Metanephros (tissue), 2 donors: ENCODE results near the gene WDR47. TPM values are rescaled to one million over a fixed set of nuclear protein-coding genes. Genes with fewer than 3 reads are reported as not detected.

Experiments used
- small RNA-seq: library from RNA; depleted of rRNA; stranded (forward); fragments of <200 nt; gene quantifications from one replicate; pipeline ENCODE3, GENCODE V24; 2014; ENCODE audit warnings: low replicate concordance
- total RNA-seq: library from RNA; depleted of rRNA; stranded (reverse); fragments of >200 nt; gene quantifications from one replicate; pipeline ENCODE4 v1.2.3, GENCODE V29; 2014

Gene WDR47
- total RNA-seq = 22.0 TPM

DNA sequence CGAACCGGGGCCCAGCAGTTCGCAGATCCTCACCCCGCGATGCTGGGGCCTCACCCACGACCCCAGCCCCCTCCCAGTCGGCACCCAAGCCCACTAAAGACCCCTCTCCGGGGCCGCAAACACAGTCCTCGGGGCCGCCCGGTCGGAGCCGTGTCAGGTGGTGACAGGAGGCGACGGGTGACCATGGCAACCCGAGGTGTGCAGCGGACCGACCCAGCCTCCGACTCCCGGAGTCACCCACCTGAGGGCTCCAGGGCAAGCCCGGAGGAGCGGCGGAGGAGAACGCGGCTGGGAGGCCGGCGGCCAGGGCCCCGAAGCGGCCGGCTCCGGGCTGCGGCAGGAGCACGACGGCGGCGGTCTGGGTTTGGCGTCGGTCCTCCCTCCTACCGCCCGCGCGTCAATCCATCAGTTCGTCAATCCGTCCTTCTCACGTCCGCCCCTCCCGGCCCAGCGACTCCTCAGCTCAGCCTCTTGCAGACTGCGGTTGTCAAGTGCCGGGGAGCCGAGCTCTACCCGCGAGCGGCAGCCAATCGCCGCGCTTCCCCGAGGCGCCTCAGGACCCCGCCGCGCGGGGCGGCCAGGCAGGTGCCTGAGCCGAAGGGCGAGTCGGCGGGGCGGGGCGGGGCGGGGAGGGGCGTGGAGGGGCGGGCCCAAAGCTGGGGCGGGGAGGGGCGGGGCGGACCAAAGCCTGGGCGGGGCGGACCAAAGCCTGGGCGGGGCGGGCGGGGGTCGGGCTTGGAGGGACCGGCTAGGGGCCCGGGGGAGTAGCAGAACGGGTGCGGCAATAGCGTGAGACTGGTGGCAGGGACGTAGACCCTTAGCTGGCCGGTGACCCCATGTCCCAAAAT, at the start of gene WDR47:
Gene WDR47 (minus strand): TSS at position 482 of the 848 bp plus-strand sequence. CDS start 18,590 bp downstream, outside the sequence.

DNA sequence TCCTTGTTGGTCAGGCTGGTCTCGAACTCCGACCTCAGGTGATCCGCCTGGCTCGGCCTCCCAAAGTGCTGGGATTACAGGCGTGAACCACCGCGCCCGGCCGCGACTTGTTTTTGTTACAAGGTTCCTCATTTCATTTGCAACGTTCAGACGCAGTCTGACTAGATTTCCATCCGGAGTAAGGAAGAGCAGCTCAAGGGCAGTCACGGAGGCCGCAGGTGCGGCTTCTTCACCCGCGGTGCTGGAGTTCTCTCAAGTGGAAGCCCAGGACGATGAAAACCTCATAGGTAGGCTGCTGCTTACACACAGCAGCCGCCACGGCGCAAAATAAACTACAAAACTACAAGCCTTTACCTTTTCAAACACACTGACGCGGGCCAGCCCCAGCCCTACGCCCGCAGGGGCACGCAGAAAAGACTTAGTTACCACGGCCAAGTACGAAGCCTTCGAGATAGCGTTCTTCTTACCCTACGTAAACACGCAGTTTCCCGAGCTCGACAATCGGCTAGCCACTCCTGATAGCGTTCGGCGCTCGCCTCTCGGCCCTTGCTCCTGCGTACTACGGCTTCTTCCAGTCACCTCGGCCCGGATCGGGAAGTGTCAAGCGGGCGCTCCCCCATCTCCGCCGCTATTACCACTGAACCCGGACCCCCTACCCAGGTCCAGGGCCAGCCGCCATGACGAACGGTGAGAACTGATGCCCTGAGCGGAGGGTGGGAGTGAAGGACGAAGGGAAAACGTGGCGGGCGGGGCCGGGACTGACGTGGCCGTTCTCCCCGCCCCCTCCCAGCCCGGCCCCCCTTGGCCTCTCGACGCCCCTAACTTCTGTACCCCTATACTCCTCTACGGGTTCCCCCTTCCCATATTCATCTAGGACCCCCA, 48.5 kb upstream of the WDR47 start, which contains the start of gene TMEM167B:
Gene TMEM167B (plus strand): TSS at position 569 of the 882 bp plus-strand sequence. CDS start 109 bp downstream, at position 678.

DNA sequence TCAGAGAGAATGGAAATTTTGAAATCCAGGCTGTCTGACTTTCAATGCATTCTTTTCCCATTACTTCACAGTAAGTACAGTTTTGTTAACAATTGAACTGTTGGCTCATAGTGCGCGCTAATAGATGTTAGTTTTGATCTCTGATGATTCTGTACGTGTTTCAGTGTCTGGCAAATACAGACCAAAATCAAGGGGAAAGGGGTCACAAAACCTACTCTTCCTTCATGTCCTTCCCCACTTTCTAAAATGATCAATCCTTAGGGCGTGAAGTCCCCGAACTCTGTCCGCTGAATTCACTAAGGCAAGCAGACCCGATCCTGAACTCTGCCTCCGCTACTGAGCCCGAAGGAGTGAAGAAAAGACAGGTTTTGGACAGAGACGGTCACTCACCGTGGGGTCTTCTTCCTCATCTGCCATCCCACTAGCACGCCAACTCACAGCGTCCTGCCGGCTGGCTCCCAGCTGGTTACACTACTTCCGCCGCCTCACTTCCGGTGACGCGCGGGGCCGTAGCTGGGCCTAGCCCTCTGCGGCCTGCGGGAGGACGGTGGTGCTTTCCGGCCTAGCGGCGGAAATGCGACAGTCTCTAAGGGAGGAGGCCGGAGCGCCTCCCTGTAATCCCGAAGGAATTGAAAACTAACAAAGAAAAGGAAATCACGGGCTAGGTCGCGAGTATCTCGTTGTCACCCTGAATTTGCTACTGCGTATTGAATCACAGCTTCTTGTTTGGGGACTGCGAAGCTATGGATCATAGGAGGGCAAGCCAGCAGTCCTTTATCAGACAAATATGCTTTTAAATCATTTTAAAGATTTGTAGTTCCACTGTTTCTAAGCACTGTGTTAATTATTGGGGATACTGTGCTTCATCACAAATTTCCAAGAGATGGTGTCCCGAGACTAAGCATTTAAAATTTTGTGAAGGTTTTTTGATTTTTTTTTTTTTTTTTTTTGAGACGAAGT, 33.9 kb upstream of the WDR47 start, which contains the start of gene TAF13:
Gene TAF13 (minus strand): TSS at position 473 of the 960 bp plus-strand sequence. CDS start 56 bp downstream, at position 417.

DNA sequence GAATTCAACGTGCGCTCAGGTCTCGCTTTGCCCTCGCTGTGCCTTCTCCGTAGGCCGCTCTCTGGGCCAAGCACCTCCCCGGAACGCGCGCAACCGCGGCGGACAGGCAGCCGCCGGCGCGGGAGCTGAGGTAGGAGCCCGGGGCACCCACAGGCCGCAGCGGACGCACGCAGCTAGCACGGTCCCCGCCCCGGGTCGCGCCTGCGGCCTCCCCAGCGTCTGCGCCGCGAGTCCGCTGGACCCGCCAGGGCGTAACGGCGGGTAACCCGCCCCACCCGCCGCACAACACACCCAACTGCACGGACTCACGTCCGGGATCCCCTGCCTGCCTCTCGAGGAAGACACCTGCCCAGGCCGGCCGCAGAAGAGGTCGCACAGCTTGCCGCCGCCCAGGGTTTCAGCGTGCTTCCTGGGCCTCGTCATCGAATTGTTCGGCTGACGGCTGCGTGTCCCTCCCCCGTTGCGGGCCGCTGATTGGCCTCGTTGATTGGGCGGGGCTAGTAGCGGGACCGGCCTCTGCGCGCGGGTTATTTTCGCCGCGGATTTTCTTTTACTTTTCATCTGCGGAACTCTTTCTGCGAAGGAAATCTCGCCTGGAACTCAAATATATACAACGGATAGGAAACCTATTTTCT, 78.7 kb downstream of the WDR47 start, which contains the start of gene CLCC1:
Gene CLCC1 (minus strand): TSS at position 433 of the 635 bp plus-strand sequence. CDS start 13,047 bp downstream, outside the sequence.

Small RNA genes within 50 kb of the gene (small RNA-seq; reads per million reads assigned to genes)
- gene BX679664.1 (not detected), gene BX679664.2 (not detected)

Other genes with a start within 250 kb of the WDR47 start
- not detected for gene AKNAD1, start 185.0 kb downstream of the WDR47 start, total RNA-seq
- 15.7 TPM for gene GPSM2, start 165.1 kb downstream of the WDR47 start, total RNA-seq
- 22.0 TPM for gene CLCC1, start 78.6 kb downstream of the WDR47 start, total RNA-seq
- gene TAF13, start 33.9 kb upstream of the WDR47 start, total RNA-seq = 23.8 TPM
- gene TMEM167B, start 48.7 kb upstream of the WDR47 start, total RNA-seq = 25.9 TPM
- gene ELAPOR1, start 72.0 kb upstream of the WDR47 start, total RNA-seq = 2.1 TPM
- gene SARS1, start 171.8 kb upstream of the WDR47 start, total RNA-seq = 84.2 TPM
- 31.0 TPM for gene CELSR2, start 207.4 kb upstream of the WDR47 start, total RNA-seq
- gene PSRC1, start 241.0 kb upstream of the WDR47 start, total RNA-seq = 8.1 TPM